Measurements from ENCODE around the gene PCGF2.

GRCh38 chr17:38789185-38789584 lies 41.0 kb upstream of the PCGF2 start:
- no peak for TF ChIP-seq ZFP30 (CRISPR knock-in tag; IDR thresholded peaks at IDR 0.05)
- TF ChIP-seq ARNTL (CRISPR knock-in tag; IDR thresholded peaks at IDR 0.05; ENCODE audit: borderline replicate concordance, low read depth), result no peak
- TF ChIP-seq CREB5 (CRISPR knock-in tag; IDR thresholded peaks at IDR 0.05; ENCODE audit: low read depth), result no peak
- no peak for TF ChIP-seq GLIS3 (CRISPR knock-in tag; IDR thresholded peaks at IDR 0.05)
- TF ChIP-seq TSHZ2 (CRISPR knock-in tag; IDR thresholded peaks at IDR 0.05), result no peak
- TF ChIP-seq BACH2 (CRISPR knock-in tag; IDR thresholded peaks at IDR 0.05; ENCODE audit: borderline replicate concordance), result no peak
- no peak for TF ChIP-seq SNAI2 (CRISPR knock-in tag; IDR thresholded peaks at IDR 0.05)

Measured in SK-N-SH treated with all-trans-retinoic acid at 6 μM for 48 hours (cell line).